Measurements from ENCODE around the gene MXRA7. TPM values are rescaled to one million over a fixed set of nuclear protein-coding genes. Genes with fewer than 3 reads are reported as not detected.

MXRA7 gene
- total and polyA plus RNA-seq, 2 donors (not counting 1 experiment from before 2014, with no cell fraction given) = 5.5 to 16.1 TPM

DNA sequence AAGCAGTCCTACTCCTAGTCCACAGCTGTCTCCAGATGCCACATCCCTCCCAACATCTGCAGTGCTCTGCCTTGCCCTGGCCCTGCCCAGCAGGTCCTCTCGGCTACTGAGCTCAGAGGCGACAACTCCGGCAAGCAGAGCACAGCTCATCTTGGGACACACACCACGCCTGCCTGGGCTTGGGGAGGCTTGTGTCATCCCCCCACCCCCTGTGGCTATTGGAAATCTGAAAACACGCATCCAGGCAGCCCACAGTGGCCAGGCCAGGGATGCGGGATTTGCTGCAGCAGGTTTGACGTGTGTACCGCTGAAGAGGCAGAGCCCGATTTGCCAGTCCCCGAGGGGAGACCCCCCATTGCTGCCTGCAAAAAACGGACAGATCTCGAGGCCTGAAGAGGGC lies 25.4 kb downstream of the MXRA7 start:
- Histone ChIP-seq H2AFZ (ENCODE audit: insufficient read depth, low read depth, low read length, poor library complexity, severe bottlenecking) (no peak overlapping the region), H3K27me3 (replicated peaks in 1 of 4; ENCODE audit: control extremely low read depth in 1 of 4, control insufficient read depth in 3 of 4, insufficient read depth in 4 of 4, low read length in 3 of 4) (peaks cover 0 to 5% (median 0%) of the 10 kb centered on the region in 4 experiments), H3K27ac (ENCODE audit: low read length in 2 of 2) (no peak overlapping the region), H3K36me3 (replicated peaks in 1 of 2; ENCODE audit: control extremely low read depth in 1 of 2, control insufficient read depth in 1 of 2, extremely low read depth in 1 of 2, insufficient read depth in 2 of 2, low read length in 1 of 2) (no peaks in the 10 kb centered on the region), H3K4me3 (ENCODE audit: control extremely low read depth in 1 of 5, extremely low read depth in 1 of 5, insufficient read depth in 1 of 5, low read depth in 2 of 5, low read length in 4 of 5) (no peak overlapping the region), H3K4me2 (replicated peaks; ENCODE audit: low read depth, low read length, poor library complexity, severe bottlenecking) (no peak overlapping the region), H4K20me1 (ENCODE audit: control insufficient read depth, insufficient read depth, low read length, poor library complexity, severe bottlenecking) (no peaks in the 10 kb centered on the region), H3K79me2 (ENCODE audit: control insufficient read depth, insufficient read depth, low read length) (no peaks in the 10 kb centered on the region), H3K9me3 (ENCODE audit: control extremely low read depth in 1 of 3, control insufficient read depth in 2 of 3, insufficient read depth in 1 of 3, low read length in 2 of 3) (no peaks in the 10 kb centered on the region), H3K9ac (ENCODE audit: low read length) (no peak overlapping the region), H3K4me1 (ENCODE audit: control insufficient read depth in 2 of 2, insufficient read depth in 2 of 2, low read length in 2 of 2) (no peaks in the 10 kb centered on the region)
- TF ChIP-seq EZH2 (IDR thresholded peaks at IDR 0.05; ENCODE audit: borderline replicate concordance, insufficient read depth, low read depth, low read length, poor library complexity, severe bottlenecking) (no peak), CTCF (IDR thresholded peaks at IDR 0.05) (no peak)
- Mint-ChIP-seq H3K27me3 (peaks cover 4% of the 10 kb centered on the region), H3K4me1 (no peaks in the 10 kb centered on the region), H3K27ac (no peak overlapping the region), H3K9me3 (ENCODE audit: insufficient read depth) (no peaks in the 10 kb centered on the region), H3K4me3 (no peak overlapping the region)
- intact Hi-C loops (cut with micrococcal nuclease) = no loop called here
- DNase-seq (no peak), ATAC-seq (ENCODE audit: low read depth) (no peak)
- WGBS (ENCODE audit: insufficient coverage) = 91% methylated on average over 12 of the region's 12 CpGs
- CTCF ChIA-PET = interaction anchor here (0.6 kb wide), 1 partner anchor 62 kb away, joined by 3 read pairs; no protein-coding TSS in a partner anchor
- POLR2A ChIA-PET = no interaction called here

- POLR2A ChIA-PET = no interaction called here
Measured at GRCh38 chr17:76684756-76685155, 26.0 kb downstream of the MXRA7 start.

More at GRCh38 chr17:76684756-76685155, 26.0 kb downstream of the MXRA7 start:
- DNase-seq (no peak), ATAC-seq (ENCODE audit: low read depth) (no peak)
- CTCF ChIA-PET = interaction anchor here (0.6 kb wide), 1 partner anchor 62 kb away, joined by 3 read pairs; no protein-coding TSS in a partner anchor
- H3K4me3 Mint-ChIP-seq = no peak overlapping the region
- Histone ChIP-seq H3K4me2 (replicated peaks; ENCODE audit: low read depth, low read length, poor library complexity, severe bottlenecking) (no peak overlapping the region), H3K4me3 (ENCODE audit: control extremely low read depth in 1 of 5, extremely low read depth in 1 of 5, insufficient read depth in 1 of 5, low read depth in 2 of 5, low read length in 4 of 5) (no peak overlapping the region), H4K20me1 (ENCODE audit: control insufficient read depth, insufficient read depth, low read length, poor library complexity, severe bottlenecking) (no peaks in the 10 kb centered on the region), H2AFZ (ENCODE audit: insufficient read depth, low read depth, low read length, poor library complexity, severe bottlenecking) (no peak overlapping the region), H3K27ac (ENCODE audit: low read length in 2 of 2) (no peak overlapping the region), H3K79me2 (ENCODE audit: control insufficient read depth, insufficient read depth, low read length) (no peaks in the 10 kb centered on the region), H3K4me1 (ENCODE audit: control insufficient read depth in 2 of 2, insufficient read depth in 2 of 2, low read length in 2 of 2) (no peaks in the 10 kb centered on the region), H3K36me3 (replicated peaks in 1 of 2; ENCODE audit: control extremely low read depth in 1 of 2, control insufficient read depth in 1 of 2, extremely low read depth in 1 of 2, insufficient read depth in 2 of 2, low read length in 1 of 2) (no peaks in the 10 kb centered on the region), H3K9me3 (ENCODE audit: control extremely low read depth in 1 of 3, control insufficient read depth in 2 of 3, insufficient read depth in 1 of 3, low read length in 2 of 3) (no peaks in the 10 kb centered on the region), H3K9ac (ENCODE audit: low read length) (no peak overlapping the region), H3K27me3 (replicated peaks in 1 of 4; ENCODE audit: control extremely low read depth in 1 of 4, control insufficient read depth in 3 of 4, insufficient read depth in 4 of 4, low read length in 3 of 4) (peaks cover 0 to 5% (median 0%) of the 10 kb centered on the region in 4 experiments)
- H3K27ac Mint-ChIP-seq = no peak overlapping the region
- intact Hi-C loops (cut with micrococcal nuclease) = no loop called here
- TF ChIP-seq CTCF (IDR thresholded peaks at IDR 0.05) = no peak
- TF ChIP-seq EZH2 (IDR thresholded peaks at IDR 0.05; ENCODE audit: borderline replicate concordance, insufficient read depth, low read depth, low read length, poor library complexity, severe bottlenecking) = no peak
- H3K27me3 Mint-ChIP-seq = peaks cover 4% of the 10 kb centered on the region
- no peaks in the 10 kb centered on the region for H3K4me1 Mint-ChIP-seq
- no peaks in the 10 kb centered on the region for H3K9me3 Mint-ChIP-seq (ENCODE audit: insufficient read depth)
- 100% methylated on average over 1 of the region's 7 CpGs for WGBS (ENCODE audit: insufficient coverage)

Measured in B cell (primary cell).